NT2/D1 (cell line): ENCODE data around the gene HAUS7.

Experiments used
- DNase-seq: peaks from one replicate; pipeline ENCODE4 v3.0.0-alpha.2; 2011; ENCODE audit warnings: low read depth, low spot score
- H3K27me3 ChIP-seq: 2 replicates; pipeline ENCODE4 v1.6.0; 2011; ENCODE audit warnings: mild to moderate bottlenecking; ENCODE audit not compliant: insufficient read length, insufficient read depth
- H3K36me3 ChIP-seq: 2 replicates; pipeline ENCODE4 v1.6.1; 2011; ENCODE audit warnings: mild to moderate bottlenecking, low read length, mixed read lengths; ENCODE audit not compliant: insufficient read depth, insufficient read length
- H3K4me1 ChIP-seq: 2 replicates; pipeline ENCODE4 v1.5.1; 2011; ENCODE audit not compliant: insufficient read depth, insufficient read length
- H3K4me3 ChIP-seq: 2 replicates; pipeline ENCODE4 v1.5.1; 2011; ENCODE audit warnings: low read depth; ENCODE audit not compliant: insufficient read length
- H3K9ac ChIP-seq: 2 replicates; pipeline ENCODE4 v1.6.0; 2011; ENCODE audit warnings: low read depth; ENCODE audit not compliant: insufficient read length
- H3K9me3 ChIP-seq: 2 replicates; pipeline ENCODE4 v1.5.1; 2011; ENCODE audit warnings: mild to moderate bottlenecking, low read length; ENCODE audit not compliant: insufficient read depth
- SUZ12 ChIP-seq: IDR thresholded peaks from 2 replicates; pipeline ENCODE4 v1.6.1; 2011; ENCODE audit not compliant: insufficient read length, insufficient read depth; ENCODE audit errors: extremely low read depth
- YY1 ChIP-seq: IDR thresholded peaks from 2 replicates; pipeline ENCODE4 v1.6.1; 2011; ENCODE audit not compliant: insufficient read length, insufficient read depth
- ZNF274 ChIP-seq: IDR thresholded peaks from 2 replicates; pipeline ENCODE4 v1.6.1; 2011; ENCODE audit warnings: mild to moderate bottlenecking, low read depth, low read length

Gene HAUS7

GRCh38 chrX:153443476-153444332 is 26.7 kb downstream of the HAUS7 start:
- TF ChIP-seq YY1 (no peak), ZNF274 (no peak), SUZ12 (no peak)
- H3K4me3 ChIP-seq = no peak overlapping the region
- H3K4me1 ChIP-seq = no peaks in the 10 kb centered on the region
- no peak for DNase-seq
- no peaks in the 10 kb centered on the region for H3K27me3 ChIP-seq
- no peak overlapping the region for H3K9ac ChIP-seq
- no peaks in the 10 kb centered on the region for H3K9me3 ChIP-seq
- H3K36me3 ChIP-seq = no peaks in the 10 kb centered on the region

DNA sequence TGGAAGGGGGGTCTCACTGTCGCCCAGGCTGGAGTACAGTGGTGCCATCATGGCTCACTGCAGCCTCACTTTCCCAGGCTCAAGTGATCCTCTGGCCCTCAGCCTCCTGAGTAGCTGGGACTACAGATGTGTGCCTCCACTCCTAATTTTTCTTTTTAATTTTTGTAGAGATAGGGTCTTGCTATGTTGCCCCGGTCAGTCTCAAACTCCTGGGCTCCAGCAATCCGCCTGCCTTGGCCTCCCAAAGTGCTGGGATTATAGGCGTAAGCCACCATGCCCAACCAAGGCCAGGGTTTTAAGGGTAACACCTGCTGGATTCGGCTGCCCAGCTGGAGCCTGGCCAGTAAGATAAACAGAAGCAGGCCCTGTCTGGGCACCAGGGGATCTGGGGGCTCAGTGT is 27.9 kb downstream of the HAUS7 start:
- Histone ChIP-seq H3K36me3 (no peaks in the 10 kb centered on the region), H3K27me3 (no peaks in the 10 kb centered on the region), H3K4me3 (no peak overlapping the region), H3K9me3 (no peaks in the 10 kb centered on the region), H3K9ac (no peak overlapping the region), H3K4me1 (no peaks in the 10 kb centered on the region)
- TF ChIP-seq YY1 (no peak), SUZ12 (no peak), ZNF274 (no peak)
- DNase-seq = no peak

DNA sequence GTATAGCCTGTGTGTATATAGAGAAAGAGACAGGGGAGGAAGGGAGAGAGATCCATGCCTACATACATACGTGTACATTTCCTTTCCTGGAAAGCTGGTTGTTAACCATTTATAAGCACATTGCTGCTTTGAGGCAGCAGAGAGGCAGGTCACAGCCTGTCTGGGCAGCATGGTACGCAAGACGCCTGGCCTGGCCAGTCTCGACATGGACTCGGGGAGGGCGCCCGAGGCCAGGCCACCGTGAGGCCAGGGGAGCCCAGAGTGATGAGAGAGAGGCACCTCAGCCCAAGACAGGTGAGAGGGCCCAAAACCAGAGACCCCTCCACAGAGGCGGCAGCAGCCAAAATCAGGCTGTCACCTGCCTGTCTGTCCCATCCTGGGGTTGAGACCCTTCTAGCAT is 28.4 kb downstream of the HAUS7 start:
- no peaks in the 10 kb centered on the region for H3K36me3 ChIP-seq
- H3K9me3 ChIP-seq = no peaks in the 10 kb centered on the region
- no peaks in the 10 kb centered on the region for H3K27me3 ChIP-seq
- no peaks in the 10 kb centered on the region for H3K4me1 ChIP-seq
- no peak overlapping the region for H3K9ac ChIP-seq
- TF ChIP-seq SUZ12 = no peak
- TF ChIP-seq ZNF274 = no peak
- TF ChIP-seq YY1 = no peak
- no peak for DNase-seq
- H3K4me3 ChIP-seq = no peak overlapping the region

DNA sequence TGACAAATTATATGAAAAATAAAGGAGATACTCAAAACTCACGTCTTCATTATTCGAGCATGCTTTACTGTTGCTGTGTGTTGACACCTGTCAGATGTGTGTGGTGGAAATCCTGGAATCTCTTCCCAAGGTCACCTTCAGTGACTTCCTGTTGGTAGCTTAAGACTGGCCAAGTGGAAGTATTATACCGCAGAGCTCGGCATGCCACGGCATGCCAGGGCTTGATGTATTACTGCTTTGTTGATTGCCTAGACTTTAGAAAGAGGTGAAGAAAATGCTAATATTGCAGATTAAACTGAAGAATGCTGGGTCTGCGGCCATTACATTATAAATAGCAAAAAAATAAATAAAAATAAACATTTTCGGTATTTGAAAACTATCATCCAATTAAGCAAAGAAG is 29.1 kb downstream of the HAUS7 start:
- Histone ChIP-seq H3K9me3 (no peaks in the 10 kb centered on the region), H3K27me3 (no peaks in the 10 kb centered on the region), H3K9ac (no peak overlapping the region), H3K36me3 (no peaks in the 10 kb centered on the region), H3K4me3 (no peak overlapping the region), H3K4me1 (no peaks in the 10 kb centered on the region)
- TF ChIP-seq YY1 (no peak), SUZ12 (no peak), ZNF274 (no peak)
- DNase-seq = no peak

GRCh38 chrX:153440556-153441135 is 29.7 kb downstream of the HAUS7 start:
- Histone ChIP-seq H3K4me1 (no peaks in the 10 kb centered on the region), H3K9me3 (no peaks in the 10 kb centered on the region), H3K4me3 (no peak overlapping the region), H3K36me3 (no peaks in the 10 kb centered on the region), H3K27me3 (no peaks in the 10 kb centered on the region), H3K9ac (no peak overlapping the region)
- no peak for TF ChIP-seq SUZ12
- TF ChIP-seq YY1 = no peak
- TF ChIP-seq ZNF274 = no peak
- DNase-seq = no peak

- no peaks in the 10 kb centered on the region for H3K9me3 ChIP-seq
- TF ChIP-seq ZNF274 (no peak), YY1 (no peak), SUZ12 (no peak)
- no peak overlapping the region for H3K9ac ChIP-seq
- H3K4me3 ChIP-seq = no peak overlapping the region
- no peaks in the 10 kb centered on the region for H3K27me3 ChIP-seq
- DNase-seq = no peak
- H3K4me1 ChIP-seq = no peaks in the 10 kb centered on the region
- no peaks in the 10 kb centered on the region for H3K36me3 ChIP-seq
These were observed 30.4 kb downstream of the HAUS7 start for GRCh38 chrX:153439977-153440376.

- H3K4me1 ChIP-seq = no peaks in the 10 kb centered on the region
- H3K9me3 ChIP-seq = no peaks in the 10 kb centered on the region
- DNase-seq = peak; percentile 1
- H3K27me3 ChIP-seq = no peaks in the 10 kb centered on the region
- no peak overlapping the region for H3K9ac ChIP-seq
- no peak overlapping the region for H3K4me3 ChIP-seq
- no peaks in the 10 kb centered on the region for H3K36me3 ChIP-seq
- TF ChIP-seq ZNF274 (no peak), SUZ12 (no peak), YY1 (no peak)
These were observed 31.8 kb downstream of the HAUS7 start for GRCh38 chrX:153438532-153438931.
